ENCODE measurements around the gene CD79B.
A peak's percentile ranks its signal among the peaks of the same experiment; 100 is the strongest.

CD79B gene

GRCh38 chr17:63934183-63935112 lies 2.3 kb upstream of the CD79B start:
- Histone ChIP-seq H4K8ac (ENCODE audit: low read depth, low read length) (no peak overlapping the region), H3K4me3 (ENCODE audit: low read length) (no peak overlapping the region), H2AK5ac (ENCODE audit: low read length) (no peak overlapping the region), H3K27me3 (ENCODE audit: insufficient read depth, low read length, poor library complexity) (no peaks in the 10 kb centered on the region), H3K9ac (ENCODE audit: low read length) (no peak overlapping the region), H3K36me3 (ENCODE audit: control insufficient read depth, insufficient read depth, low read length) (no peaks in the 10 kb centered on the region), H3K79me2 (ENCODE audit: control insufficient read depth, insufficient read depth, low read length) (no peaks in the 10 kb centered on the region), H3K4me1 (ENCODE audit: control insufficient read depth, low read depth, low read length) (no peaks in the 10 kb centered on the region), H3K18ac (ENCODE audit: low read length) (no peak overlapping the region), H3K79me1 (ENCODE audit: low read length) (no peaks in the 10 kb centered on the region), H3K4me2 (ENCODE audit: low read length) (no peak overlapping the region), H2BK5ac (ENCODE audit: low read length) (no peak overlapping the region), H4K5ac (ENCODE audit: low read length) (no peak overlapping the region), H2BK15ac (replicated peaks; ENCODE audit: low read depth) (no peak overlapping the region), H3K4ac (ENCODE audit: low read depth, low read length) (no peak overlapping the region), H3K23ac (ENCODE audit: low read length) (no peak overlapping the region), H3K27ac (ENCODE audit: low read depth, low read length) (no peak overlapping the region), H3K56ac (ENCODE audit: low read length) (no peak overlapping the region), H2BK120ac (ENCODE audit: low read depth, low read length) (no peak overlapping the region)
- no CpG with 5 or more reads among the region's 21 CpGs for WGBS (ENCODE audit: extremely low coverage, insufficient coverage, low lambda C conversion rate)
- no peak for DNase-seq

- WGBS (ENCODE audit: extremely low coverage, insufficient coverage, low lambda C conversion rate): no CpG with 5 or more reads among the region's 8 CpGs
- Histone ChIP-seq H3K27ac (ENCODE audit: low read depth, low read length) (no peak overlapping the region), H3K4me3 (ENCODE audit: low read length) (no peak overlapping the region), H3K9ac (ENCODE audit: low read length) (no peak overlapping the region), H3K23ac (ENCODE audit: low read length) (no peak overlapping the region), H3K18ac (ENCODE audit: low read length) (no peak overlapping the region), H3K56ac (ENCODE audit: low read length) (no peak overlapping the region), H2BK5ac (ENCODE audit: low read length) (no peak overlapping the region), H3K4me1 (ENCODE audit: control insufficient read depth, low read depth, low read length) (no peaks in the 10 kb centered on the region), H2BK15ac (replicated peaks; ENCODE audit: low read depth) (no peak overlapping the region), H2AK5ac (ENCODE audit: low read length) (no peak overlapping the region), H3K4ac (ENCODE audit: low read depth, low read length) (no peak overlapping the region), H3K27me3 (ENCODE audit: insufficient read depth, low read length, poor library complexity) (no peaks in the 10 kb centered on the region), H3K4me2 (ENCODE audit: low read length) (no peak overlapping the region), H3K79me1 (ENCODE audit: low read length) (no peaks in the 10 kb centered on the region), H4K5ac (ENCODE audit: low read length) (no peak overlapping the region), H4K8ac (ENCODE audit: low read depth, low read length) (no peak overlapping the region), H3K79me2 (ENCODE audit: control insufficient read depth, insufficient read depth, low read length) (no peaks in the 10 kb centered on the region), H3K36me3 (ENCODE audit: control insufficient read depth, insufficient read depth, low read length) (no peaks in the 10 kb centered on the region), H2BK120ac (ENCODE audit: low read depth, low read length) (no peak overlapping the region)
- DNase-seq: no peak
Measured at GRCh38 chr17:63933598-63933997, 1.5 kb upstream of the CD79B start.

- no CpG with 5 or more reads among the region's 4 CpGs for WGBS (ENCODE audit: extremely low coverage, insufficient coverage, low lambda C conversion rate)
- H2AK5ac ChIP-seq (ENCODE audit: low read length): no peak overlapping the region
- no peak overlapping the region for H3K9ac ChIP-seq (ENCODE audit: low read length)
- H3K27ac ChIP-seq (ENCODE audit: low read depth, low read length): no peak overlapping the region
- no peak overlapping the region for H3K4me3 ChIP-seq (ENCODE audit: low read length)
- DNase-seq: no peak
- no peak overlapping the region for H4K8ac ChIP-seq (ENCODE audit: low read depth, low read length)
- no peak overlapping the region for H2BK5ac ChIP-seq (ENCODE audit: low read length)
- H3K4ac ChIP-seq (ENCODE audit: low read depth, low read length): no peak overlapping the region
- H4K5ac ChIP-seq (ENCODE audit: low read length): no peak overlapping the region
- no peak overlapping the region for H3K23ac ChIP-seq (ENCODE audit: low read length)
- no peaks in the 10 kb centered on the region for H3K27me3 ChIP-seq (ENCODE audit: insufficient read depth, low read length, poor library complexity)
- no peaks in the 10 kb centered on the region for H3K79me1 ChIP-seq (ENCODE audit: low read length)
- H3K79me2 ChIP-seq (ENCODE audit: control insufficient read depth, insufficient read depth, low read length): no peaks in the 10 kb centered on the region
- H3K56ac ChIP-seq (ENCODE audit: low read length): no peak overlapping the region
- H2BK15ac ChIP-seq (replicated peaks; ENCODE audit: low read depth): no peak overlapping the region
- no peak overlapping the region for H3K4me2 ChIP-seq (ENCODE audit: low read length)
- no peak overlapping the region for H2BK120ac ChIP-seq (ENCODE audit: low read depth, low read length)
- H3K18ac ChIP-seq (ENCODE audit: low read length): no peak overlapping the region
- H3K4me1 ChIP-seq (ENCODE audit: control insufficient read depth, low read depth, low read length): no peaks in the 10 kb centered on the region
- H3K36me3 ChIP-seq (ENCODE audit: control insufficient read depth, insufficient read depth, low read length): no peaks in the 10 kb centered on the region
Measured at GRCh38 chr17:63932721-63933120, 590 bp upstream of the CD79B start.

GRCh38 chr17:63930951-63931575 lies 1.1 kb downstream of the CD79B start:
- H3K79me1 ChIP-seq (ENCODE audit: low read length): no peaks in the 10 kb centered on the region
- no peak overlapping the region for H3K4me3 ChIP-seq (ENCODE audit: low read length)
- H3K23ac ChIP-seq (ENCODE audit: low read length): no peak overlapping the region
- H3K79me2 ChIP-seq (ENCODE audit: control insufficient read depth, insufficient read depth, low read length): no peaks in the 10 kb centered on the region
- peak; percentile 51 for DNase-seq
- H3K4me1 ChIP-seq (ENCODE audit: control insufficient read depth, low read depth, low read length): no peaks in the 10 kb centered on the region
- no peak overlapping the region for H2BK5ac ChIP-seq (ENCODE audit: low read length)
- H3K27ac ChIP-seq (ENCODE audit: low read depth, low read length): no peak overlapping the region
- no peak overlapping the region for H4K5ac ChIP-seq (ENCODE audit: low read length)
- H3K27me3 ChIP-seq (ENCODE audit: insufficient read depth, low read length, poor library complexity): no peaks in the 10 kb centered on the region
- H3K9ac ChIP-seq (ENCODE audit: low read length): no peak overlapping the region
- H3K56ac ChIP-seq (ENCODE audit: low read length): no peak overlapping the region
- H2BK15ac ChIP-seq (replicated peaks; ENCODE audit: low read depth): no peak overlapping the region
- no peak overlapping the region for H2AK5ac ChIP-seq (ENCODE audit: low read length)
- H4K8ac ChIP-seq (ENCODE audit: low read depth, low read length): no peak overlapping the region
- no peak overlapping the region for H3K4ac ChIP-seq (ENCODE audit: low read depth, low read length)
- H3K18ac ChIP-seq (ENCODE audit: low read length): no peak overlapping the region
- WGBS (ENCODE audit: extremely low coverage, insufficient coverage, low lambda C conversion rate): no CpG with 5 or more reads among the region's 16 CpGs
- no peak overlapping the region for H3K4me2 ChIP-seq (ENCODE audit: low read length)
- no peak overlapping the region for H2BK120ac ChIP-seq (ENCODE audit: low read depth, low read length)
- no peaks in the 10 kb centered on the region for H3K36me3 ChIP-seq (ENCODE audit: control insufficient read depth, insufficient read depth, low read length)

GRCh38 chr17:63929860-63930766 lies 2.0 kb downstream of the CD79B start:
- Histone ChIP-seq H4K5ac (ENCODE audit: low read length) (no peak overlapping the region), H2BK15ac (replicated peaks; ENCODE audit: low read depth) (no peak overlapping the region), H3K27ac (ENCODE audit: low read depth, low read length) (no peak overlapping the region), H3K9ac (ENCODE audit: low read length) (no peak overlapping the region), H2AK5ac (ENCODE audit: low read length) (no peak overlapping the region), H3K79me1 (ENCODE audit: low read length) (no peaks in the 10 kb centered on the region), H3K4me3 (ENCODE audit: low read length) (no peak overlapping the region), H3K23ac (ENCODE audit: low read length) (no peak overlapping the region), H3K27me3 (ENCODE audit: insufficient read depth, low read length, poor library complexity) (no peaks in the 10 kb centered on the region), H3K4ac (ENCODE audit: low read depth, low read length) (no peak overlapping the region), H3K4me1 (ENCODE audit: control insufficient read depth, low read depth, low read length) (no peaks in the 10 kb centered on the region), H3K56ac (ENCODE audit: low read length) (no peak overlapping the region), H3K4me2 (ENCODE audit: low read length) (no peak overlapping the region), H3K79me2 (ENCODE audit: control insufficient read depth, insufficient read depth, low read length) (no peaks in the 10 kb centered on the region), H3K18ac (ENCODE audit: low read length) (no peak overlapping the region), H2BK120ac (ENCODE audit: low read depth, low read length) (no peak overlapping the region), H3K36me3 (ENCODE audit: control insufficient read depth, insufficient read depth, low read length) (no peaks in the 10 kb centered on the region), H2BK5ac (ENCODE audit: low read length) (no peak overlapping the region), H4K8ac (ENCODE audit: low read depth, low read length) (no peak overlapping the region)
- no peak for DNase-seq
- no CpG with 5 or more reads among the region's 24 CpGs for WGBS (ENCODE audit: extremely low coverage, insufficient coverage, low lambda C conversion rate)
